H9 (cell line): ENCODE results near the gene MAP2K3. TPM values are rescaled to one million over a fixed set of nuclear protein-coding genes. Genes with fewer than 3 reads are reported as not detected.

Experiments
- DNase-seq: peaks from one replicate; pipeline ENCODE4 v3.0.0-alpha.2; 2017
- H2AFZ ChIP-seq: one replicate; pipeline ENCODE4 v1.6.1; 2013; ENCODE audit warnings: mild to moderate bottlenecking, low read length, control low read depth, moderate library complexity
- H2AK5ac ChIP-seq: 2 replicates; pipeline ENCODE4 v1.6.1; 2013; ENCODE audit warnings: low read length, control low read depth, mixed read lengths; ENCODE audit not compliant: insufficient read length
- H2BK120ac ChIP-seq: one replicate; pipeline ENCODE4 v1.6.1; 2013; ENCODE audit warnings: low read depth, mild to moderate bottlenecking, low read length, control low read depth, inconsistent platforms; ENCODE audit not compliant: poor library complexity, severe bottlenecking
- H2BK12ac ChIP-seq: 2 replicates; pipeline ENCODE4 v1.6.1; 2013; ENCODE audit warnings: low read length, control low read depth, mixed read lengths, low read depth; ENCODE audit not compliant: insufficient read length
- H2BK15ac ChIP-seq: 2 replicates; pipeline ENCODE4 v1.6.1; 2013; ENCODE audit warnings: low read depth, low read length, control low read depth
- H2BK20ac ChIP-seq: one replicate; pipeline ENCODE4 v1.6.1; 2013; ENCODE audit warnings: low read depth, mild to moderate bottlenecking, low read length, control low read depth, inconsistent platforms; ENCODE audit not compliant: poor library complexity, severe bottlenecking
- H2BK5ac ChIP-seq: 2 replicates; pipeline ENCODE4 v1.6.1; 2013; ENCODE audit warnings: low read length, control low read depth, mixed read lengths; ENCODE audit not compliant: insufficient read length
- H3K14ac ChIP-seq: 2 replicates; pipeline ENCODE4 v1.6.1; 2013; ENCODE audit warnings: low read length, control low read depth; ENCODE audit not compliant: insufficient read depth
- H3K18ac ChIP-seq: 2 replicates; pipeline ENCODE4 v1.6.1; 2013; ENCODE audit warnings: low read depth, mild to moderate bottlenecking, mixed read lengths, low read length, control low read depth; ENCODE audit not compliant: insufficient read length
- H3K23ac ChIP-seq: 2 replicates; pipeline ENCODE4 v1.6.1; 2013; ENCODE audit warnings: low read length, control low read depth, mixed read lengths, low read depth; ENCODE audit not compliant: insufficient read length
- H3K23me2 ChIP-seq: 2 replicates; pipeline ENCODE4 v1.6.1; 2013; ENCODE audit warnings: low read depth, mild to moderate bottlenecking, mixed read lengths, low read length, control low read depth; ENCODE audit not compliant: insufficient read length, poor library complexity, severe bottlenecking
- H3K27ac ChIP-seq: 2 replicates; pipeline ENCODE4 v1.5.1; 2013; ENCODE audit warnings: low read length, control low read depth, mixed read lengths, low read depth; ENCODE audit not compliant: insufficient read length
- H3K27me3 ChIP-seq: 2 replicates; pipeline ENCODE4 v1.6.1; 2013; ENCODE audit warnings: low read length, control low read depth, inconsistent platforms; ENCODE audit not compliant: insufficient read depth
- H3K4ac ChIP-seq: 2 replicates; pipeline ENCODE4 v1.6.1; 2013; ENCODE audit warnings: low read depth, mild to moderate bottlenecking, control low read depth, inconsistent platforms, low read length, moderate library complexity
- H3K4me1 ChIP-seq: 2 replicates; pipeline ENCODE4 v1.6.1; 2013; ENCODE audit warnings: low read length, control low read depth, inconsistent platforms; ENCODE audit not compliant: insufficient read depth
- H3K4me2 ChIP-seq: 2 replicates; pipeline ENCODE4 v1.6.1; 2013; ENCODE audit warnings: low read length, control low read depth, mixed read lengths; ENCODE audit not compliant: insufficient read length, insufficient read depth
- H3K56ac ChIP-seq: 2 replicates; pipeline ENCODE4 v1.6.1; 2013; ENCODE audit warnings: low read depth, mild to moderate bottlenecking, mixed read lengths, low read length, control low read depth; ENCODE audit not compliant: insufficient read length
- H3K79me1 ChIP-seq: 2 replicates; pipeline ENCODE4 v1.6.1; 2013; ENCODE audit warnings: low read depth, mild to moderate bottlenecking, moderate library complexity, low read length, control low read depth, inconsistent platforms; ENCODE audit not compliant: insufficient read depth, poor library complexity, severe bottlenecking
- H3K79me2 ChIP-seq: 2 replicates; pipeline ENCODE4 v1.6.1; 2013; ENCODE audit warnings: low read length, control low read depth, inconsistent platforms; ENCODE audit not compliant: insufficient read depth
- H3K9ac ChIP-seq: 2 replicates; pipeline ENCODE4 v1.6.1; 2013; ENCODE audit warnings: low read length, control low read depth, mixed read lengths; ENCODE audit not compliant: insufficient read length; ENCODE audit errors: extremely low read depth
- H3K9me3 ChIP-seq: one replicate; pipeline ENCODE4 v1.6.1; 2013; ENCODE audit warnings: low read depth, low read length, inconsistent platforms; ENCODE audit not compliant: control insufficient read depth
- H3T11ph ChIP-seq: one replicate; pipeline ENCODE4 v1.6.1; 2013; ENCODE audit warnings: mild to moderate bottlenecking, low read length, control low read depth, inconsistent platforms
- H4K20me1 ChIP-seq: one replicate; pipeline ENCODE4 v1.6.1; 2013; ENCODE audit not compliant: control insufficient read depth, insufficient read length, insufficient read depth
- H4K5ac ChIP-seq: 2 replicates; pipeline ENCODE4 v1.6.1; 2013; ENCODE audit warnings: low read depth, mild to moderate bottlenecking, mixed read lengths, low read length, control low read depth; ENCODE audit not compliant: insufficient read length
- H4K8ac ChIP-seq: replicated peaks from 2 replicates; pipeline ENCODE4 v1.6.1; 2013; ENCODE audit warnings: low read length, control low read depth, mixed read lengths, low read depth; ENCODE audit not compliant: insufficient read length
- H4K91ac ChIP-seq: 2 replicates; pipeline ENCODE4 v1.6.1; 2013; ENCODE audit warnings: low read depth, mild to moderate bottlenecking, moderate library complexity, mixed read lengths, low read length, control low read depth; ENCODE audit not compliant: insufficient read length
- H3K27ac Mint-ChIP-seq, 3 experiments: 2 replicates in 2 of 3; 3 replicates in 1 of 3; pipeline ENCODE4 v1.8.0; 2020 to 2021; ENCODE audit warnings: mixed read lengths in 3 of 3, mild to moderate bottlenecking in 1 of 3, moderate library complexity in 1 of 3
- H3K27me3 Mint-ChIP-seq: 2 replicates; pipeline ENCODE4 v1.8.0; 2021; ENCODE audit warnings: low read depth, mild to moderate bottlenecking, moderate library complexity, mixed read lengths
- H3K36me3 Mint-ChIP-seq, 3 experiments: 2 replicates in 2 of 3; 3 replicates in 1 of 3; pipeline ENCODE4 v1.8.0; 2020 to 2021; ENCODE audit warnings: low read depth in 3 of 3, mixed read lengths in 3 of 3; ENCODE audit not compliant: insufficient read depth in 1 of 3
- H3K4me1 Mint-ChIP-seq, 2 experiments: 2 replicates each; pipeline ENCODE4 v1.8.0; 2020; ENCODE audit warnings: mixed read lengths in 2 of 2
- H3K4me3 Mint-ChIP-seq, 2 experiments: 2 replicates in 1 of 2; 3 replicates in 1 of 2; pipeline ENCODE4 v1.8.0; 2020 to 2021; ENCODE audit warnings: mild to moderate bottlenecking in 2 of 2, mixed read lengths in 2 of 2, moderate library complexity in 1 of 2
- H3K9me3 Mint-ChIP-seq, 2 experiments: 2 replicates in 1 of 2; 3 replicates in 1 of 2; pipeline ENCODE4 v1.8.0; 2020; ENCODE audit warnings: mild to moderate bottlenecking in 2 of 2, mixed read lengths in 2 of 2, moderate library complexity in 1 of 2
- CTCF ChIP-seq: fragments of 200-600 bp; sonication (generic); conservative IDR thresholded peaks from 3 replicates; pipeline ENCODE4 v1.8.0; 2021; ENCODE audit warnings: antibody characterized with exemption, mild to moderate bottlenecking
- WGBS: extraction: QIAGEN DNeasy Blood & Tissue Kit; methylation state at CpG from one replicate; pipeline ENCODE4 v1.1.7; 2013; ENCODE audit warnings: missing lambda C conversion rate, low lambda C conversion rate, mixed read lengths; ENCODE audit not compliant: insufficient read length; ENCODE audit errors: extremely low coverage; 5-methylcytosine and 5-hydroxymethylcytosine counted together
- total RNA-seq: library from RNA; stranded (reverse); gene quantifications from 2 replicates; pipeline ENCODE4 v1.2.1, GENCODE V29; 2021

MAP2K3 gene
- total RNA-seq, 1 experiment from 2014 or later = 26.1 TPM

DNA sequence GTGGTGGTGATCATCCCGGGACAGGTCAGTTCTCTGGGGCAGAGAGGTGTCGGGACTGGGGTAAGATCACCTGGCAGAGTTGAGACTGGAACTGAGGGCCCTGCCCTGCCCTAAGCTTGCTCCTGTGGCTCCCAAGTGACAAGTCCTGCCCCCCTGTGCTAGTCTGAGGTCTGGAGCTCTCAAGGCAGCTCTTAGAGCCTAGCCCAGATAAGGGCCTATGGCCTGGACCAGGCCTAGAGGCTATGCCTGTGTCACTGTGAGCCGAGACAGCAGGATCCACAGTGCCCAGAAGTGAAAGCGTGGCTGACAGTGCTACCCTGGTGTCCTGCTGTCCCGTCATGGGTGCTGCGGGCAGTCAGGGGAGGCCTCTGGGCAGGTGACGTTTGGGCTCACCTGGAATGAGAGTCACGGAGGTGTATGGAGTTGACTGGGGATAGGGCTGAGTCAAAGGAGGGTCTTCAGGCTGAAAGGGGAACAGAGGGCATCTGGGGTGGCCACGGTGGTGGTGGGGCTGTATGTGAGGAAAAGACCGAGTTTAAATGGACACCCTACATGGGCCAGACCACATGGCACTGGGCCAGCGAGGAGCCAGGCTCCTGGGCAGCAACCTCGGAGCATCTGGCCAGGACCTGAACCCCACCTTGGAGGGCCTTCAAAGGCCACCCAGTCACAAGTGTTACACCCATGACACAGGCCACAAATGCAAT is 36.8 kb upstream of the MAP2K3 start:
- Histone ChIP-seq H3K4ac (no peak overlapping the region), H3K79me1 (no peaks in the 10 kb centered on the region), H3K27me3 (no peaks in the 10 kb centered on the region; the same call in 1 of the 2 replicates), H3K4me2 (no peak overlapping the region), H3K23me2 (no peaks in the 10 kb centered on the region), H2BK15ac (no peak overlapping the region), H4K91ac (no peak overlapping the region), H2BK120ac (no peak overlapping the region), H3K79me2 (no peaks in the 10 kb centered on the region), H2BK5ac (no peak overlapping the region), H3K27ac (no peak overlapping the region), H3T11ph (no peak overlapping the region), H3K23ac (no peak overlapping the region), H3K9me3 (no peaks in the 10 kb centered on the region), H3K9ac (no peak overlapping the region), H2BK12ac (no peak overlapping the region), H3K4me1 (no peaks in the 10 kb centered on the region), H4K5ac (no peak overlapping the region), H4K8ac (no peak overlapping the region), H3K56ac (no peak overlapping the region), H3K18ac (no peak overlapping the region), H2AFZ (no peak overlapping the region), H3K14ac (no peak overlapping the region; the same call in 1 of the 2 replicates), H2AK5ac (no peak overlapping the region), H4K20me1 (no peaks in the 10 kb centered on the region), H2BK20ac (no peak overlapping the region)
- no peak for DNase-seq
- no CpG with 5 or more reads among the region's 12 CpGs for WGBS
- Mint-ChIP-seq H3K27me3 (peaks cover 10% of the 10 kb centered on the region), H3K36me3 (no peaks in the 10 kb centered on the region), H3K9me3 (no peaks in the 10 kb centered on the region), H3K4me1 (peaks cover 9 to 26% of the 10 kb centered on the region in 2 experiments), H3K27ac (peak overlapping the region in 2 of 3 experiments; percentile 65 to 87; a peak in 3 of 7 replicates), H3K4me3 (no peak overlapping the region)
- no peak for TF ChIP-seq CTCF
